GM18505 (cell line): ENCODE data around the gene PPP1CA.
A peak's percentile ranks its signal among the peaks of the same experiment; 100 is the strongest.

ENCODE experiments used
- ATAC-seq: cut with Tn5 transposase; IDR thresholded peaks from one replicate; pipeline ENCODE4 v1.9.1; 2021; ENCODE audit not compliant: unreplicated experiment
- POLR2A ChIP-seq: IDR thresholded peaks from 4 replicates; pipeline ENCODE4 v1.6.1; 2011; ENCODE audit warnings: borderline replicate concordance; ENCODE audit not compliant: insufficient read depth, insufficient read length; ENCODE audit errors: extremely low read depth

The PPP1CA gene

GRCh38 chr11:67366961-67367760 lies 34.5 kb downstream of the PPP1CA start:
- TF ChIP-seq POLR2A: no peak
- no peak for ATAC-seq

- ATAC-seq: no peak
- no peak for TF ChIP-seq POLR2A
Observed at GRCh38 chr11:67366546-67366945, 35.1 kb downstream of the PPP1CA start.

DNA sequence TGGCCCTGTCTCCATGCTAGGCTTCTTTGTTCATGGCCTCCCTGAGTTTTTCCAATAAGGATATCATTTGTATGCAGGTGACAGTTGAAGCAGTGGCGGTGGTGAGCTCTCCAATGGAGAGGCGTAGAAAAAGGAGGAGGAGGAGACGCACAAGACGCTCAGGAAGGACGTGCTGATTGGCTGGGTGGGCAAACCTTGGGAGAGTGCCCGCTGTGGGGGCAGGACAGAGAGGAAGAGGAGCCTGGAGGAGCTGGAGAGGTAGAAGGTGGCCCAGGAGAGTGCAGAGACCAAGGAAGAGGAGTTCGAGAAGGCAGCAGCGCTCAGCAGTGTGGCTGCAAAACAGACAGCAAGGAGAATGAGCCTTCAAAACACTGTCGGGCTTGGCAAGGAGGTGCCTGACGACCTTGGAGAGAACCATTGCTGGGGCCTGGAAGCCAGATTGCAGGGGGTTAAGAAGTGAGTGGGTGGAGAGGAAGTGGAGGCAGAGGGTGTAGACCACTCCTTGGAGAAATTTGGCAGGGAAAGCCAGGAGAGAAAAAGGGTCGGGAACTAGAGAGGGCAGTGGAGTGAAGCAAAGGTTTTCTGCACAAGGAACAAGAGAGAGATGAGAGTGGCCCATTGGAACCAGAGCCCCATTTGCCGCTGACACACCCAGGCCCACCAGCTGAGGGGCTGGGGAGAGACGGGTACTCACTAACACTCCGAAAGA lies 35.8 kb downstream of the PPP1CA start:
- TF ChIP-seq POLR2A: no peak
- no peak for ATAC-seq

DNA sequence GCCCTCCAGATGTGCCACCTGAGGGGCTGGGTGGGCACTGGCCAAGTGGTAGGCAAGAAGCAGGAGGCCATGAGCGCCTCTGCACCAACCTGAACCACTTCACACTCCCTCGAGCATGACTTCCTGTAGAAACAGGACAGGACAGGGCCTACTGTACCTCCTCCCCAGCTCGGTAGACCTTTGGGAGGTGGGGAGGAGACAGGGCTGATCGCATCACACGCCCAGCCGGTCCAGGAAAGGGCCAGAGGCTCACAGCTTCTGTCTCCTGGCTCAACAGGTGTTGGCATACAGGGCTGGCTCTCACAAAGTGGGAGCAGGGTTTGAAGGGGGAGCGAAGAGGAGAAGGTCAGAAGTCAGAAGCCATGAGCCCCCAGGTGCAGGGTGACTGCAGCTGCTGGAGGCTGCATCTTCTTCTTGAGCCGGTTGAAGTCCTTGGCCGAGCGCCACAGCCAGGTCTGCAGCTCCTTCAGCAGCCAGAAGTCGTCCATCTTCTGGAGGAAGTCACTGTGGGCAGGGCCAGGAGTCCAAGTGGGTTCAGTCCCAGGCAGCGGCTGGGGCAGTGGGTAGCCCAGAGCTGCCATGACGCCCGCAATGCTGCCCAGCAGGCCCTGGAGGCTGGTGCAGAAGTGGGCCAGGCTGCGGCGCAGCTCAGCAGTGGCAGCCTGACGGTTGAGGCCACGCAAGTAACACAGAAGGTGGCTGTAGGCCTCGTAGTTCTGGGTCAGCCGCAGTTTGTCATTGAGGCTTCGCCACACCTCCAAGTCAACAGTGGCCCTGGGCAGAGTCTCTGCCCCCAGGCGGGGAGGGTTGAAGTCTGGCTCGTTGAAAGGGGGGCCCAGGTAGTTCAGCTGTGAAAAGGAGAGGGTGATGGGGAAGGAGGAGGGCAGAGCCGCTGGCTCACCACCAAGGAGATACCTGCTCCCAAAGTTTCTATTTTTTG lies 36.6 kb downstream of the PPP1CA start:
- no peak for ATAC-seq
- no peak for TF ChIP-seq POLR2A

- no peak for TF ChIP-seq POLR2A
- ATAC-seq: no peak
Observed at GRCh38 chr11:67364169-67364568, 37.5 kb downstream of the PPP1CA start.

DNA sequence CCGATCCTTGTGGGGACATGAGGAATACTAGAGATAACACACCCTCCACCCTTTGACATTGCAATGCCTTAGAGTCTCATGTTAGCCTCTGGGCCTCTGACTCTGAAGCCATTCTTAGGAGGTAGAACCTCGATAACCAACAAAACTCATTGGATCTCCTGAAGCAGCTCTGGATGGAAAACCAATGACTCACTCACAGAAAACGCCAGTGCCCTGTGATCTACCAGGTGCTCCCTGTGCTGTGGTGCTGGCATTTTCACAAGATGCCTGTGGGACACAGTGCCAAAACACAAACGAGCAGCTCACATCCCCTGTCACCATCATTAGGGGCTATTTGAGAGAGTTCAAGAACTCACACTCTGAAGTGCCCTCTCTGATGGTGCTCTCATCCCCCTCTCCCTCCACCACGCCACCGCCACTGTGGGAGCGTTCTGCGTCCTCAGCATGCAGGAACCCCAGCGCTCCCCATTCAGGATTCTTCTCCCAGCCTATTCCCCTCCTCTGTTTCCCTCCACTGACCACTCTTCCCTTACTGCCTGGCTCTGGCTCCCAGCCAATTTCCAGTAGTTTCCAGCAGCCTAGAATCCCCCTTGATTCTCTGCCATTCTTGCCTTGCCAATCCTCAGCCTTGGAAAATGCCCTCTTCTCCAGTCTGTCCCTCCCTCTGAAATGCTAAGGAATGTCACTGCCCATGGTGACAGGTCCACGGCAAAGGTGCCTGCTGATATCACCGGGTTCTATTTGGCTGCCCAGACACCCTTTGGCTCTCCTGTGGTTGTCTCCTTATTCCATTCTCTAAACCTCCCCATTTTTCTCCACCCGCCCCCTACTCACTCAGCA lies 43.6 kb downstream of the PPP1CA start:
- ATAC-seq: no peak
- no peak for TF ChIP-seq POLR2A

DNA sequence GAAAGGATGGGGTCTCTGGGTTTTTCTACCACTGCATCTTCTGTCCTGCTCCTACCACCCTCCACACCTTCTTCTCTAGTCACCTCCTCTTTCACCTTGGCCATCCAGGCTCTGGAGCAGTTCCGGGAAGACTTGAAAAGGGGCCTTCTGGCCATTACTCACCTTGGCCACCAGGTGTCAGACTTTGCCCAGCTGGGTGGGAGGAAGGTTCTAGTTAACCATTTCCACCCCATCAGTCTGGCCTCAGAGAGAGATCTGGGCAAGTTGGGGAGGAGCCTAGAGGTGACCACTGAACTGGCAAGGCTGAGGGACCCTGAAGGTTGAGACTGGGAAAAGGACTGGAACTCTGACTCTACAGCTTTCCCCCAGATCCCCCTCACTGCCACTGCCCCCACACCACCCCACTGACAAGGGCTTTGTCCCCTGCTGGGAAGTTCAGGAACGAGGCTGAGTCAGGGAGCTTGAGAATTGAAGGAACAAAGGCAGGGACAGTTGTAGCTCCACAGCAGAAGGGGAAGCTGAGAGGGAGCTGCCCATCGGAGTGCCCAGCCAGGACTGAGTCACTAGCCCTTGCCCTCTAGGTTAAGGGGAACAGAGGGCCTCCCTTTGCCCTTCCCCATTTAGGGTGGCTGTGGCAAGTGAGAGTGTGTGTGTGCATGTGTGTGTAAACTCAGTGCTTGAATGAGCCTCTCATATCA lies 44.6 kb downstream of the PPP1CA start:
- no peak for TF ChIP-seq POLR2A
- no peak for ATAC-seq

- no peak for TF ChIP-seq POLR2A
Observed at GRCh38 chr11:67356387-67356863, 45.2 kb downstream of the PPP1CA start.

GRCh38 chr11:67355794-67356386 lies 45.8 kb downstream of the PPP1CA start:
- no peak for TF ChIP-seq POLR2A
- ATAC-seq: no peak

More at GRCh38 chr11:67356387-67356863, 45.2 kb downstream of the PPP1CA start:
- ATAC-seq: no peak

DNA sequence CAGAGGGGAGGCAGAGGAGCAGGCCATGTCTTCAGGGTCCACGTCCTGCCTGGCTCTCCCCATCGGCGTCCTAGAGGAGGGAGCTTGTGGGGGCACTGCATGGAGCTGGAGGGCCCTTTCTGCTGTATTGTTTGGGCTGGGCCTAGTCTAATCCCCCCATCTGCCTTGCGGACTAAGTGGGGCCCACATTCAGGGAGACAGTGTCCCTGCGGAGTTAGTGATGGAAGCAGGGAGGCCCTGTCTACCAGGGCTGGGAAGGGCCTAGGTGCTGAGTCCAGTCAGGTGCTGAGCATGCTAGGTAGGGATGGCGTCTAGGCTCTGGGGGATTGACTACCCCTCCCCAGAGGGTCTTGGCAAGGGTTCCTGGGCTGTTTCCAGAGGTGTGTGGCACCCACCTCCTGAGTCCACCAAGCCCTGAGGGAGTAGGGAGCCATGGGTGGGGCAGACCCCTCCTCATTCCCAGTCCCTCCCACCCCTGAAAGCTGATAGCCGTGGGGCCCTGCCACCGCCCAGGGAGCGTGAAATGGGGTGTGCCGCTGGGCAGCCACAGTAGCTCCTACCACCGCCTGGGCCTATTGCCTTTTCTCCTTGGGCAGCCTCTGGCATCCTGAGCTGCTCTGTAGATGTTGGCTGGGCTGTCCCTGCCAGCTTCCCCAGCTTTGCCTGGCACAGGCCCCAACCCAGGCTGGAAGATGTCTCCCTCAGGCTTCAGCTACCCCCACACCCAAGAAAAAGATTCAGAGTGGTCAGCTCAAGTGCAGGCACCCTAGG lies 46.5 kb downstream of the PPP1CA start:
- no peak for ATAC-seq
- no peak for TF ChIP-seq POLR2A

DNA sequence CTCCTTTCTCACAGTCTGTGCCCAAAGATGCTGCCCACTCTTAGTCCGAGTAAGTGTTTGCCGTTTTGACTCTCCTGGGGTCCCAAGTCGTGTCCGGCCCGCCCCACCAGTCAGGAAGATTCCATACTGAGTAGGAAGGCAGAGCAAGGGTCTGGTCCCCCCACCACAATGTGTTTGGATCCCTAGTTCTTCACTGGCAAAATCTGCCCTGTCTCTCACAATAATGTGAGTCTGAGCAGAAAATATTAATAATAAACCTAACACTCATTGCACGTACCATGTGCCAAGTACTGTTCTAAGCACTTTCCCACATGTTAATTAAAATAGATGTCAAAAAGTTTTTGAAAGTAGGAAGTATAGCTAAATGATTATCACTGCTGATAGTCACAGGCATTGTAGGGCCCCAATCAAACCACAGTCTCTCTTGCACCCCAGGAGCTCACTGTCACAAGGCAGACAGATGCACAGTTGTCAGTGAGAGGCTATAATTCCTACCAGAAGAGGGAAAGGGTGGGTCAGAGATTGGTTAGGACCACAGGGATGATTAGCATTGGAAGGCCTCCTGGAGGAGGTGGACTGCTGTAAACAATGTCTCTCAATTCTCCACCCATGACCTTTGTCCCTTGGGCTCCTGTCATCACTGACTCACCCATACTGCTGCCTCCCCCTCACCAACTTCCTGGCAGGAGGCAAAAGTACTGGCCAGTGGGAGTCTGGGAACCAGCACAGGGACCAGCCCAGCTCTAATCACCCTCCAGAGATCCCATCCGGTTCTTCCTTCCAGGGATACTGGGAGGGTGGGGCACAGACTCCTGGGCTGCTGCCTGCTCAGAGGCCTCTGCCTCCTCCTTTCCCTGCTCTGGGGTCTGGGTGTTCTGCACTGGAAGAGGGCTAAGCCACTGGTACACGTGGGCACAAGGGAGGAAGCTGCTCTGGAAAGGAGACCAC lies 47.3 kb downstream of the PPP1CA start:
- peak; percentile 17 for TF ChIP-seq POLR2A
- ATAC-seq: peak; percentile 3
